ENCODE data around the gene SUSD5.

The SUSD5 gene

GRCh38 chr3:33218446-33219174 is at the start of gene SUSD5:
SUSD5 (minus strand) TSS chr3:33218810; CDS start chr3:33218797, 13 bp downstream.
- DNase-seq = no peak

GRCh38 chr3:33260104-33260503 is 41.5 kb upstream of the SUSD5 start:
- no peak for DNase-seq

GRCh38 chr3:33256249-33256648 is 37.6 kb upstream of the SUSD5 start:
- no peak for DNase-seq

DNA sequence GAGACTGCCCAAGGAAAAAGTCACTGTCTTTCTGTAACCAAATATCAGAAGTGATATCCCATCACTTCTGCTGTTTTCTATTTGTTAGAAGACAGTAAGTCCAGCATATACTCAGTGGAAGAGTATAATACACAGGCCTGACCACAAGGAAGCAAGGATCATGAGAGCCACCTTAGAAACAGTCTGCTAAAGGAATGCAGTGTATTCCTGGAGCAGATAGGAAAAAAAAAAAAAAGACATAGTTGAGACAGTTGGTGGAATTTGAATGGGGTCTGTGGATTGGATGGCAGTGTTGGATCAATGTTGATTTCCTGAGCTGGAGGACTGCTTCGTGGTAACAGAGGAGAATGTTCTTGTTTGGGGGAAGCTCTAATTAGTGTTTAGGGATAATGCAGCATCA is 32.1 kb upstream of the SUSD5 start:
- DNase-seq = no peak

- no peak for DNase-seq
Measured at GRCh38 chr3:33246786-33247185, 28.2 kb upstream of the SUSD5 start.

DNA sequence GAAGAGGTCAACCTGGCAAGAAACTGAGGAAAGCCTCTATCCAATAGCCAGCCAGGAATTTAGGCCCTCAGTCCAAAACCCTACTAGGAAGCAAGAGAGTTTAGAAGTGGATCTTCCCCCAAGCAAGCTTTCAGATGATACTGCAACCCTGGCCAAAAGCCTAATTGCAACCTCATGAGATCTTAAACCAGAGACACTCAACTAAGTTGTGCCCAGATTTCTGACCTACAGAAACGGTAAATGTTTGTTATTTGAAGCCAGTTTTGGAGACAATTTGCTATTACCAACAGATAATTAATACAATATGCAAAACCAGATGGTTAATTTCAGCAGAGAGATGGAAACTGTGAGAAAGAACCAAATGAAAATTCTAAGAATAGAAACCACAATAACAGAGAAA is 21.7 kb upstream of the SUSD5 start:
- no peak for DNase-seq

DNA sequence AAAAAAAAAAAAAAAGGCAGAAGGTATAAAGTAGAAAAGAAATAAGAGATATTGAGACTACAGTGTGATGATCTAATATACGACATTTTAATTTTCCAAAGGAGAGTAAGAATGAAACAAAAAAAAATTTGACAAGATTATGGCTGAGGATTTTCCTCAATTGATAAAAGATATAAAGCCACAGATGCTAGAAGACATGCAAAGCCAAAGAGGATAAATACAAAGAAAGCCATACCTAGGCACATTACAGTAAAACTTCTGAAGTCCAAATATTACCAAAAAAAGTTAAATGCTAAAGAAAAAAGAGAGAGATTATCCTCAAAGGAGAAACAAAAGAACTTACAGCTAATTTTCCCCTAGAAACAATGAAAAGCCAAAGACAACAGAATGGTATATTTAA is 20.3 kb upstream of the SUSD5 start:
- no peak for DNase-seq

- no peak for DNase-seq
Measured at GRCh38 chr3:33237439-33237838, 18.8 kb upstream of the SUSD5 start.

GRCh38 chr3:33236005-33236404 is 17.4 kb upstream of the SUSD5 start:
- DNase-seq = no peak

DNA sequence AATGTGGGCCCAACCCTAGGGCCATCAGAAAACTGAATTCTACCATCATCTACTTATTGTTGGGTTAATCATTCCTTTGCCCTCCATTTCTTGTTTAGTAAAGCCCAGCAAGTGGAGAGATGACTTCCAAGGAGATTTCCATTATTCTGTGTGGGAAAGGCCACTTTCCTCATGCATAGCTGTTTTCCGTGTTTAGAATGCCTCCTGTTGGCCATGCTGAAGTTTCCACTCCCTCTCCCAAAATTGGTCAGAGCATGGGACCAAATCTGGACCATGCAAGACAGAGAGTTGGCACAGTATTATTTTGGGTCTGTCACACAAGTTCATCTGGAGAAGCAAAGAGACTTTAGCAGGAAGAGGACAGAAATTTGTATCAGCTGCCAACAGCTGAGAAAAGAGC is 15.3 kb upstream of the SUSD5 start:
- no peak for DNase-seq

- no peak for DNase-seq
Measured at GRCh38 chr3:33231756-33232465, 13.3 kb upstream of the SUSD5 start.

- no peak for DNase-seq
Measured at GRCh38 chr3:33229947-33230346, 11.3 kb upstream of the SUSD5 start.

DNA sequence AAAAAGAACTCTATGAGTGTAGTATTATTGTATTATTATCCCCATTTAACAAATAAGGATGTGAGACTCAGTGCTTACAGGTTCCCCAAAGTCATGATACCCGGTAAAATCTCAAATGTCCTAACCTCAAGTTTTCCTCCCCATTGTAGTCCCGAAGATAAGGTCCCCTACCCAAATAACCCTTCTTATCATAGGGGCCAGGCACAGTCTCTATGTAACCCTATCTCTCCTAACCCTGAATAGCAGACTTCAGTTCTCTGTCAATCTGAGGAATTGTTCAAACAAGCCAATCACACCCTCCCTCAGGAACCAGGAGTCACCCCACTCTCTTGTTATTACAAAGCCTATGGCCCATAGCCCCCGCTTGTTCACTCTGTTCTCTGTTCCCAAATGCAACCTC is 10.5 kb upstream of the SUSD5 start:
- no peak for DNase-seq

DNA sequence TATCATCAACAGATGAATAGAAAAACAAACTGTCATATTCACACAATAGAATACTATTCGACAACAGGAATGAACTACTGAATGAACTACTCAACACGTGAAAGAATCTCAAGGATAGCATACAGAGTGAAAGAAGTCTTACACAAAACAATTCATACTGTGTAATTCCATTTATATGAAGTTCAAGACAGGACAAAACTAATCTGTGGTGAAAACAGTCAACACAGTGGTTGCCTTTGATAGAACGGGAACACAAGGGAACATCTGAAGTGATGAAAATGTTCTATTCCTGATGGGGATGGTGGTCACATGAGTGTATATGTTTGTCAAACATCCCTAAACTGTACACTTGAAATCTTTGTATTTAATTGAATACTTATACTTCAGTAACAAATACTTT is 2.6 kb upstream of the SUSD5 start:
- DNase-seq = no peak

DNA sequence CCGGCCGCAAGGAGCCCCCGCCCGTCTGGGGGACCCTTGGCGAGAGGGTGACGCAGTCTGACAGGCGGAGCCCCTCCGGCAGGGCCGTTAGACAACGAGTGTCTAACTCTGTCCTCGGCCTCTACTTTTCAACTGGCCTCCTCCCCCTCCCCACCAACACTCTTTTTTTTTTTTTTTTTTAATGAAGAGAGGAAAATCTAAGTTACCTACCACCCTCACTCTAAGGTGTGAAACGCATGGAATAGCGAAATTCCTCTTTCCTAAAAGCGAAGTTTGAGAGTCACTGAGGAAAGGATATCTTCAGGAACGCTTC is 521 bp upstream of the SUSD5 start:
- no peak for DNase-seq

DNA sequence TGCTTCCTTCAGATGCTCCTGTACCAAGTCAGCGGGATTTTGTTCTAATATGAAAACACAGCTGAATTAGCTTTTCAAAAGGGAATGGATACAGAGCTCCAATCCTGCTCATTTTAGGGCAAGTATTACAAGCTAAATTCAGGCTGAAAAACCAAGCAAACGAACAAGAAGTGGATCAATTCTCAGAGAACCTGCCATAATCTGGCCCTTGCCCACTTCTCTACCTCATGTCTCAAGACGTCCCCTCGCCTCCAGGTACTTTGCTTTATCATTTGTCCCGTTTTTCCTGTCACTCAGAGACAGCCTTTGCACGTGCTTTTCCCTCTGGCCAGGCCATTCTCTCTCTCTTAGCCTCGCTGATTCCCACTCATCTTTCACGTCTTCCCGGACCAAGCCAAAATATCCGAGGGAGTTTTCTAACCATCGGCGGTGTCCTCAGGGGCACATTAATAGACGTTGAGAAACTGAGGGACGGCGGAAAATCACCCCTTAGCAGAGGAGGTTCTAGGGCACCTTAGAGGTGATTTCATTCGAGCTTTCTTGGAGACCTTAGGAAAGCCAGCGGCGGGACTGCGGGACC is 654 bp downstream of the SUSD5 start:
- no peak for DNase-seq

DNA sequence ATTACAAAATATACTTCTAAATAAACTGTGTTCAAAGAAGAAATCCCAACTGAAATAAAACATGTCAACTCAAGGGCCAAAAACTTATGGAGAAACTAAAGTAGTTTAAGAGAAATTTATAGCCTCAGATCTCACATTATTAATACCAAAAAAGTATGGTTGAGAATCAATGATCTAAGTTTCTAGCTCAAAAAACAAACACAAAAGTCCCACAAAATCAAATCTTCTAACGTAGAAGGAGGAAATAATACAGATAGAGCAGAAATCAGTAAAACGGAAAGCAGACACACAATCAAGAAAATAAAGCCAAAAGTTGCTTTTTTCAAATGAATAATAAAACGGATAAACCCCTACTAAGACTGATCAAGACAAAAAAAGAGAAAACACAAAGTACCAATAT is 2.9 kb downstream of the SUSD5 start:
- DNase-seq = no peak

- no peak for DNase-seq
Measured at GRCh38 chr3:33212406-33212805, 6.2 kb downstream of the SUSD5 start.

DNA sequence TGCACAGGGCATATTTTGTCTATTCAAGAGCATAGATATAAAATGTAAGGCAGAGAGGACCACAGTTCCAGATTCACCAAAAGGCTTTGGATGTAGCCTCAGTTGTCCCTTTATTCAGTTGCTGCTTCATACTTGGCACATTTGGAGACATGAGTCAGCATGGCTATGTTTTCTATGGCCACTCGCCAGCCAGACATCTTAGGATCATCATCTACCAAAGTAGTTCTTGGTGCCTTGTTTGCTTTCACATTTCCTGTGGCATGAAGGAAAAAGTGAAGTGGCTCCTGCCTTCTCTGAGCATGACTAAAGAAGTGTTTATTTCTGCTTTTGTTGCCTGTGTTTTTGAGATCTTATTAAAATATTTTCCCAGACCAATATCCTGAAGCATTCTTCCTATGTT is 7.2 kb downstream of the SUSD5 start:
- DNase-seq = no peak

GRCh38 chr3:33209357-33209756 is 9.3 kb downstream of the SUSD5 start:
- DNase-seq = no peak

DNA sequence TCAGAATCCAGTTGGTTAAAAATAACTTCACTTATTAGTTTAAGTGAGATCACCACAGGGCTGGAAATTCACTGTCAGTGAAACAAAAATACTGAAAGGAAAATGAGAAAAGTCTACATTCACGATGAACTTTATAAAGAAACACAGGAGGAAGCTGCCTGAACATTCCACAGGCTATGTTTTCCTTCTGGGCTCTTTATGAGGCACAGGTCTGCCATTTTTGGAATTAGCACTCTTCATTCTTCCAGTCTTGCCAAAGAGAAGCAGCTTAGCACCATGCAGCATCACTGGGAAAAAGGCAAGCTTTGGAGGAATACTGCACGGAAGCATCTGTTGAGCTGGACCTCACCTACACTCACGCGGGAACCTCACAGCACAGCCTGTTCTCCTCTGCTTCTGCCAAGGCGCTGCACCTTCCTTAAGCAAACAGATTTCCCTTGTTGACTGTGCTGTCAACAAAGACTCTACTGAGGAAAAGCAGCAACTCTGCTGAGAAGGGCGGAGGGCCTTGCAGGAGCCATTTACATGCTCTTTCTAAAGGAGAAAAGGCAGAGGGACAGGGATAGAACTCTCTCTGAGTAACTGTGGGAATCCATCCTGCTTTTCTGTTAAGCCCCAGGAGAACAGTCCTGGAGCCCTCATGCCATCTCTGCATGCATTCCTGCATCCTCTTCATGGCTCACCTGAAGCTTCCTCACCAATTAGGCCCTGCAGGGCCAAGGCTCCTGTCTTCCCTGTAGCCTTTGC is 15.7 kb downstream of the SUSD5 start:
- DNase-seq = no peak

DNA sequence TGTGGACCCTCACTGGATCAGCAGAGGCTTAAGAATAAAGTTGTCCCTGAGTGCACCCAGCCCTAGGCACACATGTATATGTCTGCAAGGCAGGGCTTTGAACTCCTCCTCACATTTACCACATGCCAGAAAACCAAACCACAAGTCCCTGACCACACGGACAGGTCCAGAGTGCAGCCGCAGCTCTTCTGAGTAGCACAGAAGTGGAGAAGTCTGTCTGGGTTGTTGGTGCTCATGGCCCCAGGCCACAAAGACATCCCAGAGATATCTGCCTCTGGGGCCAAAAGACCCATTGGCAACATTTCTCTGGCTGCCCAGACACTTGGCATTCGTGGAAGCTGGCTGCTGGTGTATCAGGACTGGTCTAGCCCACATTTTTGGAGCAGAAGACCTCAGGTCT is 17.4 kb downstream of the SUSD5 start:
- DNase-seq = no peak

GRCh38 chr3:33196538-33196937 is 22.1 kb downstream of the SUSD5 start:
- no peak for DNase-seq

- no peak for DNase-seq
Measured at GRCh38 chr3:33194303-33194702, 24.3 kb downstream of the SUSD5 start.
